Measurements from ENCODE around the gene MYO5C. TPM values are rescaled to one million over a fixed set of nuclear protein-coding genes. Genes with fewer than 3 reads are reported as not detected.

MYO5C gene
- total RNA-seq, 2 donors from 2014 or later, result 19.1 to 26.7 TPM

- Mint-ChIP-seq H3K27ac (no peak overlapping the region), H3K9me3 (no peaks in the 10 kb centered on the region), H3K4me1 (peaks cover 6% of the 10 kb centered on the region), H3K27me3 (ENCODE audit: insufficient read depth) (no peaks in the 10 kb centered on the region), H3K36me3 (ENCODE audit: low read depth) (peaks cover 5% of the 10 kb centered on the region), H3K4me3 (no peak overlapping the region)
- TF ChIP-seq CTCF (conservative IDR thresholded peaks at IDR 0.05), result no peak
- Histone ChIP-seq H3K4me3 (ENCODE audit: low read length) (no peak overlapping the region), H3K9ac (ENCODE audit: extremely low read depth, low read length, poor library complexity, severe bottlenecking) (no peak overlapping the region), H3K27ac (ENCODE audit: low read depth, low read length) (no peak overlapping the region), H3K4me1 (ENCODE audit: control insufficient read depth, insufficient read depth, low read length) (no peaks in the 10 kb centered on the region), H3K36me3 (ENCODE audit: control insufficient read depth, insufficient read depth, low read length) (no peaks in the 10 kb centered on the region), H3K9me3 (ENCODE audit: control insufficient read depth, low read length) (no peaks in the 10 kb centered on the region), H3K27me3 (ENCODE audit: control insufficient read depth, insufficient read depth, low read length, poor library complexity, severe bottlenecking) (no peaks in the 10 kb centered on the region)
- DNase-seq, result no peak
- 86 to 88% methylated on average over 1 to 2 of the region's 2 CpGs for WGBS, 2 experiments (ENCODE audit: insufficient coverage in 1 of 2, insufficient read length in 1 of 2)
Observed at GRCh38 chr15:52329150-52329549, 33.5 kb upstream of the MYO5C start.

- H3K4me1 Mint-ChIP-seq, result peaks cover 6% of the 10 kb centered on the region
- no peak for DNase-seq
- H3K36me3 Mint-ChIP-seq (ENCODE audit: low read depth), result peaks cover 5% of the 10 kb centered on the region
- no peaks in the 10 kb centered on the region for H3K9me3 Mint-ChIP-seq
- Histone ChIP-seq H3K27ac (ENCODE audit: low read depth, low read length) (no peak overlapping the region), H3K4me1 (ENCODE audit: control insufficient read depth, insufficient read depth, low read length) (no peaks in the 10 kb centered on the region), H3K9ac (ENCODE audit: extremely low read depth, low read length, poor library complexity, severe bottlenecking) (no peak overlapping the region), H3K27me3 (ENCODE audit: control insufficient read depth, insufficient read depth, low read length, poor library complexity, severe bottlenecking) (no peaks in the 10 kb centered on the region), H3K9me3 (ENCODE audit: control insufficient read depth, low read length) (no peaks in the 10 kb centered on the region), H3K4me3 (ENCODE audit: low read length) (no peak overlapping the region), H3K36me3 (ENCODE audit: control insufficient read depth, insufficient read depth, low read length) (no peaks in the 10 kb centered on the region)
- no peak overlapping the region for H3K4me3 Mint-ChIP-seq
- 87 to 89% methylated on average over 2 of the region's 2 CpGs for WGBS, 2 experiments (ENCODE audit: insufficient coverage in 1 of 2, insufficient read length in 1 of 2)
- TF ChIP-seq CTCF (conservative IDR thresholded peaks at IDR 0.05), result no peak
- no peaks in the 10 kb centered on the region for H3K27me3 Mint-ChIP-seq (ENCODE audit: insufficient read depth)
- H3K27ac Mint-ChIP-seq, result no peak overlapping the region
Observed at GRCh38 chr15:52328680-52329079, 33.1 kb upstream of the MYO5C start.

- Mint-ChIP-seq H3K27me3 (ENCODE audit: insufficient read depth) (no peaks in the 10 kb centered on the region), H3K27ac (no peak overlapping the region), H3K36me3 (ENCODE audit: low read depth) (peaks cover 5% of the 10 kb centered on the region), H3K4me1 (peaks cover 6% of the 10 kb centered on the region), H3K9me3 (no peaks in the 10 kb centered on the region), H3K4me3 (no peak overlapping the region)
- Histone ChIP-seq H3K9ac (ENCODE audit: extremely low read depth, low read length, poor library complexity, severe bottlenecking) (no peak overlapping the region), H3K4me3 (ENCODE audit: low read length) (no peak overlapping the region), H3K27me3 (ENCODE audit: control insufficient read depth, insufficient read depth, low read length, poor library complexity, severe bottlenecking) (no peaks in the 10 kb centered on the region), H3K27ac (ENCODE audit: low read depth, low read length) (no peak overlapping the region), H3K4me1 (ENCODE audit: control insufficient read depth, insufficient read depth, low read length) (no peaks in the 10 kb centered on the region), H3K36me3 (ENCODE audit: control insufficient read depth, insufficient read depth, low read length) (no peaks in the 10 kb centered on the region), H3K9me3 (ENCODE audit: control insufficient read depth, low read length) (no peaks in the 10 kb centered on the region)
- no peak for DNase-seq
- WGBS, 2 experiments (ENCODE audit: insufficient coverage in 1 of 2, insufficient read length in 1 of 2), result 91 to 94% methylated on average over 2 of the region's 2 CpGs
- TF ChIP-seq CTCF (conservative IDR thresholded peaks at IDR 0.05), result no peak
Observed at GRCh38 chr15:52326756-52327155, 31.2 kb upstream of the MYO5C start.

Measured in endodermal cell (in vitro differentiated cells).